ENCODE results near the gene PLA2R1. TPM values are rescaled to one million over a fixed set of nuclear protein-coding genes. Genes with fewer than 3 reads are reported as not detected.
A peak's percentile ranks its signal among the peaks of the same experiment; 100 is the strongest.

Gene PLA2R1
- polyA plus RNA-seq, 1 donor from 2014 or later, result 0.69 TPM

GRCh38 chr2:159926695-159927094 is 135.7 kb downstream of the PLA2R1 start:
- H3F3A ChIP-seq (ENCODE audit: insufficient read depth, low read length, poor library complexity, severe bottlenecking), result no peaks in the 10 kb centered on the region
- no peaks in the 10 kb centered on the region for H3K9me2 ChIP-seq (ENCODE audit: insufficient read depth, low read length)
- H2AFZ ChIP-seq (ENCODE audit: low read depth, low read length), result no peak overlapping the region
- H3K9ac ChIP-seq (ENCODE audit: low read length), result no peak overlapping the region
- no peak overlapping the region for H3K4me3 ChIP-seq (ENCODE audit: low read length)
- H3K4me2 ChIP-seq (ENCODE audit: low read length), result no peak overlapping the region
- H3K79me2 ChIP-seq (replicated peaks; ENCODE audit: insufficient read depth, low read length), result no peaks in the 10 kb centered on the region
- no peaks in the 10 kb centered on the region for H3K36me3 ChIP-seq (ENCODE audit: insufficient read depth, low read length)
- no peak for TF ChIP-seq RAD21 (conservative IDR thresholded peaks at IDR 0.05)
- TF ChIP-seq SMC3 (conservative IDR thresholded peaks at IDR 0.05; ENCODE audit: poor library complexity), result no peak
- no peak for TF ChIP-seq EZH2 (IDR thresholded peaks at IDR 0.05; ENCODE audit: borderline replicate concordance, insufficient read depth, low read length, poor library complexity, severe bottlenecking)
- TF ChIP-seq EP300 (conservative IDR thresholded peaks at IDR 0.05; ENCODE audit: poor library complexity, severe bottlenecking), result no peak
- no peak for TF ChIP-seq POLR2AphosphoS5 (IDR thresholded peaks at IDR 0.05)
- TF ChIP-seq CTCF (IDR thresholded peaks at IDR 0.05; ENCODE audit: poor library complexity, severe bottlenecking), result no peak
- no peak for TF ChIP-seq REST (IDR thresholded peaks at IDR 0.05; ENCODE audit: borderline replicate concordance)
- TF ChIP-seq MXI1 (conservative IDR thresholded peaks at IDR 0.05; ENCODE audit: poor library complexity, severe bottlenecking), result no peak
- no peak for TF ChIP-seq TAF1 (IDR thresholded peaks at IDR 0.05; ENCODE audit: low read depth)
- H3K27ac ChIP-seq (ENCODE audit: low read length), result no peak overlapping the region
- peaks cover 5% of the 10 kb centered on the region for H3K9me3 ChIP-seq (ENCODE audit: low read length)
- H4K20me1 ChIP-seq (ENCODE audit: insufficient read depth), result no peaks in the 10 kb centered on the region
- no peaks in the 10 kb centered on the region for H3K27me3 ChIP-seq (ENCODE audit: insufficient read depth, low read depth, low read length)

GRCh38 chr2:159925975-159926374 is 136.4 kb downstream of the PLA2R1 start:
- Histone ChIP-seq H3K4me3 (ENCODE audit: low read length) (peak overlapping the region; percentile 20), H3F3A (ENCODE audit: insufficient read depth, low read length, poor library complexity, severe bottlenecking) (no peaks in the 10 kb centered on the region), H4K20me1 (ENCODE audit: insufficient read depth) (no peaks in the 10 kb centered on the region), H3K4me2 (ENCODE audit: low read length) (peak overlapping the region; percentile 10), H3K27me3 (ENCODE audit: insufficient read depth, low read depth, low read length) (no peaks in the 10 kb centered on the region), H3K27ac (ENCODE audit: low read length) (no peak overlapping the region), H3K9me3 (ENCODE audit: low read length) (peaks cover 5% of the 10 kb centered on the region), H3K36me3 (ENCODE audit: insufficient read depth, low read length) (no peaks in the 10 kb centered on the region), H3K9ac (ENCODE audit: low read length) (no peak overlapping the region), H3K79me2 (replicated peaks; ENCODE audit: insufficient read depth, low read length) (no peaks in the 10 kb centered on the region), H2AFZ (ENCODE audit: low read depth, low read length) (no peak overlapping the region), H3K9me2 (ENCODE audit: insufficient read depth, low read length) (no peaks in the 10 kb centered on the region)
- TF ChIP-seq REST (IDR thresholded peaks at IDR 0.05; ENCODE audit: borderline replicate concordance), result peak; percentile 26
- TF ChIP-seq EP300 (conservative IDR thresholded peaks at IDR 0.05; ENCODE audit: poor library complexity, severe bottlenecking), result peak; percentile 58
- TF ChIP-seq POLR2AphosphoS5 (IDR thresholded peaks at IDR 0.05), result peak; percentile 79
- no peak for TF ChIP-seq EZH2 (IDR thresholded peaks at IDR 0.05; ENCODE audit: borderline replicate concordance, insufficient read depth, low read length, poor library complexity, severe bottlenecking)

All from neural cell (in vitro differentiated cells).